Left lung (tissue), 10 donors: ENCODE measurements around the gene MYBPC3. TPM values are rescaled to one million over a fixed set of nuclear protein-coding genes. Genes with fewer than 3 reads are reported as not detected.

Experiments used
- ATAC-seq: fragments of 200-7000 bp; cut with Tn5 transposase; one replicate; pipeline ENCODE4 v1.9.1; 2020; ENCODE audit warnings: moderate library complexity
- DNase-seq, 4 donors: peaks; one replicate each; pipeline ENCODE4 v3.0.0-alpha.2; 2013 to 2020
- H3K27ac ChIP-seq, 2 donors: fragments of 200-600 bp; sonication (generic) in 1 of 2; one replicate each; pipeline versions ENCODE4 v1.5.0 to v1.8.0; 2020 to 2021
- H3K27me3 ChIP-seq, 2 donors: fragments of 200-600 bp; sonication (generic) in 1 of 2; one replicate each; pipeline versions ENCODE4 v1.5.0 to v1.8.0; 2020 to 2021
- H3K36me3 ChIP-seq, 2 donors: fragments of 200-600 bp; sonication (generic) in 1 of 2; one replicate each; pipeline versions ENCODE4 v1.5.0 to v1.8.0; 2020 to 2021
- H3K4me1 ChIP-seq, 2 donors: fragments of 200-600 bp; one replicate each; pipeline ENCODE4 v1.8.0; 2021
- H3K4me3 ChIP-seq, 2 donors: fragments of 200-600 bp; sonication (generic) in 1 of 2; one replicate each; pipeline versions ENCODE4 v1.5.0 to v1.8.0; 2020 to 2021; ENCODE audit warnings: mild to moderate bottlenecking in 1 of 2
- H3K9me3 ChIP-seq, 2 donors: fragments of 200-600 bp; sonication (generic) in 1 of 2; one replicate each; pipeline versions ENCODE4 v1.5.0 to v1.8.0; 2020 to 2021
- CTCF ChIP-seq, 2 donors: fragments of 200-600 bp; sonication (generic) in 1 of 2; IDR thresholded peaks; one replicate each; pipeline versions ENCODE4 v1.5.0 to v1.8.0; 2021; ENCODE audit warnings: antibody characterized with exemption in 2 of 2
- intact Hi-C, 2 donors: fragments of 100-400 bp; cut with DNase I; formaldehyde crosslinking; loops; one replicate each; pipeline versions ENCODE4 v1.11.2 to v1.14.2; 2022
- polyA plus RNA-seq, 6 donors: library from polyadenylated mRNA; unstranded; fragments of 120-200 nt; gene quantifications; one replicate each; pipeline ENCODE4 v1.2.1, GENCODE V29; 2013; ENCODE audit not compliant: insufficient read length in 6 of 6
- total RNA-seq, 2 donors: library from RNA; stranded (reverse); fragmentation: NEBNext Ultra II Directional; extraction: Animal tissue kit (Norgen Biotek cat#: 25700); gene quantifications; one replicate each; pipeline ENCODE4 v1.2.1, GENCODE V29; 2021
- donor health status: DM: no; HTN: yes; CAD: no.
- donor health status: DM: no; HTN: no; CAD: no.

Gene MYBPC3
- total and polyA plus RNA-seq, 8 donors: 0.06 to 2.0 (median 0.25) TPM; not detected in 3

DNA sequence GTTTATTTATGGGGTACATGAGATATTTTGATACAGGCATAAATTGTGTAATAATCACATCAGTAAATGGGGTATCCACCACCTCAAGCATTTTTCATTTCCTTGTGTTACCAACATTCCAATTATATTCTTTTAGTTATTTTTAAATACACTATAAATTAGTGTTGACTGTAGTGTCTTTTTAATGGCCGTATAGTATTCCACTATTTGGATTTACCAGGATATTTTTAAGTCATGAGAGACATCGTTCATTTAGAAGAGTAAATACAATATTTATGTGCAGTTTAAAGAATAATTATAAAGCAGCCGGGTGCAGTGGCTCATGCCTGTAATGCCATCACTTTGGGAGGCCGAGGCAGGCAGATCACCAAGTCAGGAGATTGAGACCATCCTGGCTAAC, 32.0 kb upstream of the MYBPC3 start:
- intact Hi-C loops: no loop called here
- ATAC-seq (no peak), DNase-seq (no peak)
- TF ChIP-seq CTCF (IDR thresholded peaks at IDR 0.05): no peak
- no peak overlapping the region for H3K27ac ChIP-seq
- H3K27me3 ChIP-seq: no peaks in the 10 kb centered on the region
- no peaks in the 10 kb centered on the region for H3K9me3 ChIP-seq
- peaks cover 0 to 47% of the 10 kb centered on the region in 2 donors for H3K4me1 ChIP-seq
- no peak overlapping the region for H3K4me3 ChIP-seq
- H3K36me3 ChIP-seq: peaks cover 0 to 6% of the 10 kb centered on the region in 2 donors

DNA sequence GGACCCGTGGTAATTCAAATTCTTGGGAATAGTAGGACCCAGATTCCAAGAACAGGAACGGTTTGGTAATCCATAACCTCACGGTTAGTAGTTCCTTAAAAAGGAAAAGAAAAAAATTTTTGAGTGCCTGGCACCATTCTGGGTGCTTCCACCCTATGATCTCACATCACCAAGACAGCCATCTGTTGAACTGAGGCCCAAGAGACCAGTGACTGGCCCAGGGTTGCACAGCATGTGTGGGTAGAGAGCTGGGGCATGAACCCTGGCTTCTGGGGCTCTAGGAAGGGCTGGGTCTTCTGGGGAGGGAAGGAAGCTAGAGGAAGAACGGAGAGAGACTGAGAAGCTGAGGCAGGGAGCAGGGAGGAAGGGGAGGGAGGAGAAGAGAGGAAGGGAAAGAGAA, 30.6 kb upstream of the MYBPC3 start:
- ATAC-seq (peak; percentile 58), DNase-seq (no peak)
- H3K9me3 ChIP-seq: no peaks in the 10 kb centered on the region
- peaks cover 0 to 6% of the 10 kb centered on the region in 2 donors for H3K36me3 ChIP-seq
- no peak overlapping the region for H3K4me3 ChIP-seq
- peaks cover 0 to 44% of the 10 kb centered on the region in 2 donors for H3K4me1 ChIP-seq
- peak overlapping the region in 1 of 2 donors; percentile 64 for H3K27ac ChIP-seq
- no peak for TF ChIP-seq CTCF (IDR thresholded peaks at IDR 0.05)
- H3K27me3 ChIP-seq: no peaks in the 10 kb centered on the region
- intact Hi-C loops: no loop called here

DNA sequence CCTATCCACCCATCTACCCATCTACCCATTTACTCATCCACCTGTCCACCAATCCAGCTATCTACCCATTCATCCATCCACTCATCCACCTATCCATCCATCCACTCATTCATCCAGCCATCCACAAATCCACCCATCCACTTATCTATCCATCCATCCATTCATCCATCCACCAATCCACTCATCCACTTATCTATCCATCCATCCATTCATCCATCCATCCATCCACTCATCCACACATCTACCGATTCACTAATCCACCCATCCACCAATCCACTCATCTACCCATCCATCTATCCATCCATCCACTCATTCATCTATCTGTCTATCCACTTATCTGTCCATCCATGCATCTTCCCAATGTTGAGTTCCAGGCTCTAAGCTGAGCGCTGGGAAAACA, 27.6 kb upstream of the MYBPC3 start:
- DNase-seq (no peak), ATAC-seq (no peak)
- peaks cover 0 to 16% of the 10 kb centered on the region in 2 donors for H3K36me3 ChIP-seq
- intact Hi-C loops: no loop called here
- peaks cover 0 to 30% of the 10 kb centered on the region in 2 donors for H3K4me1 ChIP-seq
- H3K27ac ChIP-seq: no peak overlapping the region
- no peak for TF ChIP-seq CTCF (IDR thresholded peaks at IDR 0.05)
- no peaks in the 10 kb centered on the region for H3K9me3 ChIP-seq
- H3K4me3 ChIP-seq: no peak overlapping the region
- no peaks in the 10 kb centered on the region for H3K27me3 ChIP-seq

DNA sequence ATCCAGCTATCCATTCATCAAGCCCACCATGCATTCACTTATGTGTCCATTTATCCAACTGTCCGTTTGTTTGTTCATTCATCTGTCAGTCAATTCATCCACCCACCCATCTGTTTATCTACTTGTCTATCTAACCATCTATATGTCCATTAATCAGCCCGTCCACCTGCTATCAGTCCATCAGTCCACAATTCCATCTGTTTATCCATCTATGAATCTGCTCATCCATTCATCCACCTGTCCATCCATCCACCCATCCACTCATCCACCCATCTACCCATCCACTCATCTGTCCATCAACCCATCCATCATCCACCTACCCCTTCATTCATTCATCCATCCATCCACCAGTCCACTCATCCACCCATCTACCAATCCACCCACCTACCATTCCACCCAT, 26.8 kb upstream of the MYBPC3 start:
- intact Hi-C loops: loop anchor here in 1 of 2 donors (10.0 kb wide), 1 partner anchor 75 kb away; no protein-coding TSS in a partner anchor
- H3K27ac ChIP-seq: peak overlapping the region in 1 of 2 donors; percentile 93

DNA sequence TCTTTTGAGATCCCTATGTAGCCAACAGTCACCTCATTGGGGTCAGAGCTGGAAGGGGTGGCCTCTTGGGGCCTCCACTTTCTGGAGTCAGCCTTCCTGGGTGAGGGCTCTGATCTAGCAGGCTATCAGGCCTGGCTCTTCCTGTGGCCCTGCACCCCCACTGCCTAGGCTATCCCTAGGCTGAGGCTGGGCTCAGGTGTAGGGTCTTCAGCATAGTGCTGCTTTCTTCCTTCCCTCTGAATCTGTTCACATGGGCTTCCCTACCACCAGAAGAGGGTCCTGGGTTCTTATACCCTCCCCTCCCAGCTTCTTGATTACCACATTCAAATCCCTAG, 26.3 kb upstream of the MYBPC3 start:
- no peak for TF ChIP-seq CTCF (IDR thresholded peaks at IDR 0.05)
- Histone ChIP-seq H3K27ac (peak overlapping the region; percentile 65 to 93), H3K4me1 (peaks cover 0 to 39% of the 10 kb centered on the region in 2 donors), H3K9me3 (no peaks in the 10 kb centered on the region), H3K27me3 (no peaks in the 10 kb centered on the region), H3K4me3 (peak overlapping the region in 1 of 2 donors; percentile 67), H3K36me3 (peaks cover 0 to 29% of the 10 kb centered on the region in 2 donors)
- intact Hi-C loops: loop anchor here in 1 of 2 donors (10.0 kb wide), 1 partner anchor 76 kb away; no protein-coding TSS in a partner anchor
- DNase-seq (no peak), ATAC-seq (no peak)

More for the DNA sequence above, 26.8 kb upstream of the MYBPC3 start:
- ATAC-seq (no peak), DNase-seq (no peak)
- TF ChIP-seq CTCF (IDR thresholded peaks at IDR 0.05): no peak
- Histone ChIP-seq H3K9me3 (no peaks in the 10 kb centered on the region), H3K36me3 (peaks cover 0 to 24% of the 10 kb centered on the region in 2 donors), H3K4me1 (peaks cover 0 to 35% of the 10 kb centered on the region in 2 donors), H3K27me3 (no peaks in the 10 kb centered on the region), H3K4me3 (no peak overlapping the region)
